MM.1S (cell line): Measurements from ENCODE around the gene MAU2.
"Not testable (repeated sequence)": the region's sequence is repeated elsewhere in the genome, so short reads cannot be mapped to it uniquely, and the experiment has no call there.

Source experiments
- CTCF ChIP-seq: fragments of 300-600 bp; sonication (generic); IDR thresholded peaks from 2 replicates; pipeline ENCODE4 v1.5.1; 2016; ENCODE audit warnings: antibody characterized with exemption, low read length, mixed read lengths
- EZH2 ChIP-seq: fragments of 300-600 bp; sonication (generic); optimal IDR thresholded peaks from 2 replicates; pipeline ENCODE3; 2017; ENCODE audit warnings: low read depth, mild to moderate bottlenecking, antibody characterized with exemption, low read length, mixed read lengths

- not testable (repeated sequence) for TF ChIP-seq CTCF, EZH2
Measured at GRCh38 chr19:19394333-19394732, 73.7 kb downstream of the MAU2 start.
